HG03520 (cell line): ENCODE measurements around the gene TNFSF13.

Experiments used
- ATAC-seq: cut with Tn5 transposase; IDR thresholded peaks from one replicate; pipeline ENCODE4 v1.9.1; 2021; ENCODE audit warnings: mild to moderate bottlenecking, moderate library complexity; ENCODE audit not compliant: unreplicated experiment

TNFSF13 gene

DNA sequence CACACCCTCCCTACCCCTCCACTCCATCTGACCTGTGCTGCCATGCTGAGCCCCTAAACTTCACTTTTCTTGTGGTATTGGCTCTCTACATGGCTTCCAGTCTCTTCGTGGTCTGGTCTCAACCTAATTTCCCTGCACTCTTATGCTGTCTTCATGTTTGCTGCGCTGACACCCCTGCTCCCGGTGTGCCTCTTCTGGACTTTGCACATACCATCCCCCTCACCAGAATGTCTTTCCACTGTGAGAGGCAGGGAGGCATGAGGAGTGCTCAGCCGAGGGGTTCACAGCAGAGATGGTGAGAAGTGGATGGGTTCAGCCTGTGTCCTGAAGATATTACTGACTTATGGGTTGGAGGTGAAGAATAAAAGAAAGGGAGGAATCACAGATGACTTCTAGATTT is 7.2 kb upstream of the TNFSF13 start:
- no peak for ATAC-seq

DNA sequence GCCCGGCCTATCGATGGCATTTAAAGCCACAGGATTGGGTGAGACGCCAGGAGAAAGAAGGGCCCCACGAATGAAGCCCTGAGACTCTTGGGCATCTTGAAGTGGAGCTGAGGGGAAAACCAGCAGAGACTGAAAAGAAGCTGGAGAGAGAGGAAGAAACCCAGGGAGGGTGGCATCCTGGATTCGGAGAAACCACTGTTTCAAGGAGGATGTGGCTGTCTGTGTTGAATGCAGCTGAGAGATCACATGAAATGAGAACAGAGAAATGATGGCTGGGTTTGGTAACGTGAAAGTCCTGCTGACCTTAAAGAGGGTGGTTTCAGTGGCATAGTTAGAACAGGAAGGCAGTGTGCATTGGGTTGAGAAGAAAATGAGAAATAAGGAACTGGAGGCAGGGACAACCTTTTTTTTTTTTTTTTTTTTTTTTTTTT is 5.9 kb upstream of the TNFSF13 start:
- no peak for ATAC-seq

DNA sequence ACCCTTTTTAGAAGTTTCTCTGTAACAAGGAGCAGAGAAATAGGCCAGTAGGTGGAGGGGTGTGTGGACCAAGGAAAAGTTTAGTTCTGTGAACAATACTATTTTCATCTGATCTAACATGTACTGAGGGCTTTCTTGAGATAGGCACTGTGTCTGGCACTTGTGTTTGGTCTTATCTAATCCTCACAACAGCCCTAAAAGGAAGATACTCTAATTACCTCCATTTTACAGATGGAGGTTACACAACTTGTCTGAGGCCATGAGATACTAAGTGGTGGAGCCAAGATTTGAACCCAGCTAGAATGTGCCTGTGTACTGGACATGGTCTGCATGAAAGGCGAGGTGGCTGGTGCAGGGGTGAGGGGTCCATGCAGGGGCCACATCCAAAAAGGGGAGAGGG is 5.2 kb upstream of the TNFSF13 start:
- no peak for ATAC-seq

- no peak for ATAC-seq
Measured at GRCh38 chr17:7555320-7555948, 3.1 kb upstream of the TNFSF13 start.

DNA sequence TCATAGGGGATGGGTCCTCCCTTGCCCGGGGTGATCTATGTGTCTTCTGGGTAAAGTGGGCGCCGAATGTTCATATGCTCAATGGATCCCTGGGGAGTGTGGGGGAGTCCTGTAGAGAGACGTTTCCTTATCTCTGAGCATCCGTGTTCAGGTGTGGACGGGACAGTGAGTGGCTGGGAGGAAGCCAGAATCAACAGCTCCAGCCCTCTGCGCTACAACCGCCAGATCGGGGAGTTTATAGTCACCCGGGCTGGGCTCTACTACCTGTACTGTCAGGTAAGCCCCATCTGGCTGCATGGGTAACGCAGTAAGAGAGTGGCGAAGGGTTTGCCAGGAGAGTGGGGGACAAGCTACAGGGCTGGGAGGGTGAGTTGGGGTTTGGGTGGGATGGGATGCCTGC is 1.9 kb upstream of the TNFSF13 start:
- no peak for ATAC-seq

DNA sequence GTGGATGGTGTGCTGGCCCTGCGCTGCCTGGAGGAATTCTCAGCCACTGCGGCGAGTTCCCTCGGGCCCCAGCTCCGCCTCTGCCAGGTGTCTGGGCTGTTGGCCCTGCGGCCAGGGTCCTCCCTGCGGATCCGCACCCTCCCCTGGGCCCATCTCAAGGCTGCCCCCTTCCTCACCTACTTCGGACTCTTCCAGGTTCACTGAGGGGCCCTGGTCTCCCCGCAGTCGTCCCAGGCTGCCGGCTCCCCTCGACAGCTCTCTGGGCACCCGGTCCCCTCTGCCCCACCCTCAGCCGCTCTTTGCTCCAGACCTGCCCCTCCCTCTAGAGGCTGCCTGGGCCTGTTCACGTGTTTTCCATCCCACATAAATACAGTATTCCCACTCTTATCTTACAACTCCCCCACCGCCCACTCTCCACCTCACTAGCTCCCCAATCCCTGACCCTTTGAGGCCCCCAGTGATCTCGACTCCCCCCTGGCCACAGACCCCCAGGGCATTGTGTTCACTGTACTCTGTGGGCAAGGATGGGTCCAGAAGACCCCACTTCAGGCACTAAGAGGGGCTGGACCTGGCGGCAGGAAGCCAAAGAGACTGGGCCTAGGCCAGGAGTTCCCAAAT is 1.3 kb upstream of the TNFSF13 start:
- no peak for ATAC-seq

DNA sequence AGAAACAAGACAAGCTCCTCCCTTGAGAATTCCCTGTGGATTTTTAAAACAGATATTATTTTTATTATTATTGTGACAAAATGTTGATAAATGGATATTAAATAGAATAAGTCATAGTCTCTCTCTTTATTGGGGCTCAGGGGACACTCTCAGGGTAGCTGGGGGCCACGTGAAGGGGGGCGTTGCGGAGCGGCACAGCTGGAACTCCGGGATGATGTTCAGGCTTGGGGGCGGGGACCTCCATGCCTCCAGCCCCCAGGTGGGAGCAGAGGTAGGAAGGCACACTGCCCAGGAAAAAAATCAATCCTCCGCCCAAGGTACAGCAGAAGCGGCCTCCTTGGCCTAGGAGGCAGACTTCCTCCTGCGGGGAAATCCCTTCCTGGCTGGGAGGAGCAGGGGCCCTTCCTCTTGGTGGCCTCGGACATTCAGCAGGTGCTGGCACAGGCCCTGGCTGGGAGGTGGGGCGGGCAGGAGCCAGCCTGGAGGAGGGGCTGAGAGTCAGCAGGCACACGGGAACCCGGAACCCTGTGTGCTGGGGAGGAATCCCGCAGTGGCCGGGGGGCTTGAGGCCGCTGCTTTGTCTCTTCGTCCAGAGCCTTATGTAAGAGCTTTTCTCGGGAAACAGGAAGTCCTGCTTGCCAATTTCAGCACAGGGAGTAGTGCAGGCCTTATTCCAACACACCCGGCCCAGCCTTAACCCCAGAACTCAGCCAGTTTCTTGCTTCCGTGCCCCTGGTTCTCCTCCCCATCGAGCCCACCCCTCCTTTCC is 591 bp upstream of the TNFSF13 start:
- ATAC-seq = no peak

DNA sequence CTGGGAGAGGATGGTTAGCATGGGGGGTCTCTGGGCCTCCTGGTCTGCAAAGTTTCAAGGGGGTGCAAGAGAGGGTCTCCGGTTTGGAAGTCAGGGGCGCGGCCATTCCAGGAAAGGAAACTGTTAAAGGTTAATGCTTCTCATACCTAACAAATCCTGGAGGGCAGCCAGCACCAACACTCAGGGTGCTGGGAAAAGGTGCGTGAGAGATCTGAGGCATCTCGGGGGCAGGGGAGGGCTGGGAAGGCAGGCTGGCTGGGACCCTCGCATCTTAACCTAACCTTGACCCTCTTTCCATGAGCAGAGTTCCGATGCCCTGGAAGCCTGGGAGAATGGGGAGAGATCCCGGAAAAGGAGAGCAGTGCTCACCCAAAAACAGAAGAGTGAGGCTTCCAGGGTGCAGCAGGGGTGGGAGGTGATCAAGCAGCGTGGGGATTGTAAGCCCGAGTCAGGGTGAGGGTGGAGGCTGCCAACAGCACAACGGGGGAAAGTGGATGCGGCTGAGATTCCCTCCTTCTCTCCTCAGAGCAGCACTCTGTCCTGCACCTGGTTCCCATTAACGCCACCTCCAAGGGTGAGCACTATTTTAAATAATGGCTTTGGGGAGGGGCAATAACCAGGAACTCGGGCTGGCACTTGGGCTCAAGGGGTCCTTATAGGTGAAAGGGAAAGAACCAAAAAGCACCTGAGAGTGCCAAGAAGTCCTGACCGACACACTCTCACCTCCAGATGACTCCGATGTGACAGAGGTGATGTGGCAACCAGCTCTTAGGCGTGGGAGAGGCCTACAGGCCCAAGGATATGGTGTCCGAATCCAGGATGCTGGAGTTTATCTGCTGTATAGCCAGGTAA is 996 bp downstream of the TNFSF13 start:
- ATAC-seq = no peak

DNA sequence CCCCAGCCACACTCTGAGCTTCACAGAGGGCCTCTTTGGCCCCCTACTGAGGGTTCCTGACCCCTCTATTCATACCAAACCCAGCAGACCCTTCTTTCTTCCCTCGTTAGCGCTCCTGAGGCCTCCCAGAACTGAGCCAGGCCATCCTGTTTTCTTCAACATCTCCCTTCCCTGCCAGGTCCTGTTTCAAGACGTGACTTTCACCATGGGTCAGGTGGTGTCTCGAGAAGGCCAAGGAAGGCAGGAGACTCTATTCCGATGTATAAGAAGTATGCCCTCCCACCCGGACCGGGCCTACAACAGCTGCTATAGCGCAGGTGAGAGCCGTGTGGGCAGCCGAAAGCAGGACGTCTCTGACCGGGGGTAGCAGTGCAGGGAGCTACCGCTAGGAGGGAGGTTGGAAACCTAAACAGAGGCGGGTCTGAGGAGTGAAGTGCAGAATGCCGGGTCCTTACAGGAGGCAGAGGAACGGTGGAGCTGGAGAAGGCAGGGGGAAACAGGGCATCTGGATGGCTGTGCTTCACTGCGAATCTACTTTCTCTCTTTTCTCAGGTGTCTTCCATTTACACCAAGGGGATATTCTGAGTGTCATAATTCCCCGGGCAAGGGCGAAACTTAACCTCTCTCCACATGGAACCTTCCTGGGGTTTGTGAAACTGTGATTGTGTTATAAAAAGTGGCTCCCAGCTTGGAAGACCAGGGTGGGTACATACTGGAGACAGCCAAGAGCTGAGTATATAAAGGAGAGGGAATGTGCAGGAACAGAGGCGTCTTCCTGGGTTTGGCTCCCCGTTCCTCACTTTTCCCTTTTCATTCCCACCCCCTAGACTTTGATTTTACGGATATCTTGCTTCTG is 1.9 kb downstream of the TNFSF13 start:
- ATAC-seq = no peak

DNA sequence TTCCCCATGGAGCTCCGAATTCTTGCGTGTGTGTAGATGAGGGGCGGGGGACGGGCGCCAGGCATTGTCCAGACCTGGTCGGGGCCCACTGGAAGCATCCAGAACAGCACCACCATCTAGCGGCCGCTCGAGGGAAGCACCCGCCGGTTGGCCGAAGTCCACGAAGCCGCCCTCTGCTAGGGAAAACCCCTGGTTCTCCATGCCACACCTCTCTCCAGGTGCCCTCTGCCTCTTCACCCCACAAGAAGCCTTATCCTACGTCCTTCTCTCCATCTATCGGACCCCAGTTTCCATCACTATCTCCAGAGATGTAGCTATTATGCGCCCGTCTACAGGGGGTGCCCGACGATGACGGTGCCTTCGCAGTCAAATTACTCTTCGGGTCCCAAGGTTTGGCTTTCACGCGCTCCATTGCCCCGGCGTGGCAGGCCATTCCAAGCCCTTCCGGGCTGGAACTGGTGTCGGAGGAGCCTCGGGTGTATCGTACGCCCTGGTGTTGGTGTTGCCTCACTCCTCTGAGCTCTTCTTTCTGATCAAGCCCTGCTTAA is 2.6 kb downstream of the TNFSF13 start:
- ATAC-seq = no peak

GRCh38 chr17:7561589-7562207 is 3.1 kb downstream of the TNFSF13 start, which contains the start of gene SENP3:
Gene SENP3, plus strand, starts transcription at chr17:7561919. Its CDS starts 1,158 bp downstream, at chr17:7563077.
- peak; percentile 41 for ATAC-seq

GRCh38 chr17:7562208-7562605 is 3.7 kb downstream of the TNFSF13 start:
- ATAC-seq = peak; percentile 3

DNA sequence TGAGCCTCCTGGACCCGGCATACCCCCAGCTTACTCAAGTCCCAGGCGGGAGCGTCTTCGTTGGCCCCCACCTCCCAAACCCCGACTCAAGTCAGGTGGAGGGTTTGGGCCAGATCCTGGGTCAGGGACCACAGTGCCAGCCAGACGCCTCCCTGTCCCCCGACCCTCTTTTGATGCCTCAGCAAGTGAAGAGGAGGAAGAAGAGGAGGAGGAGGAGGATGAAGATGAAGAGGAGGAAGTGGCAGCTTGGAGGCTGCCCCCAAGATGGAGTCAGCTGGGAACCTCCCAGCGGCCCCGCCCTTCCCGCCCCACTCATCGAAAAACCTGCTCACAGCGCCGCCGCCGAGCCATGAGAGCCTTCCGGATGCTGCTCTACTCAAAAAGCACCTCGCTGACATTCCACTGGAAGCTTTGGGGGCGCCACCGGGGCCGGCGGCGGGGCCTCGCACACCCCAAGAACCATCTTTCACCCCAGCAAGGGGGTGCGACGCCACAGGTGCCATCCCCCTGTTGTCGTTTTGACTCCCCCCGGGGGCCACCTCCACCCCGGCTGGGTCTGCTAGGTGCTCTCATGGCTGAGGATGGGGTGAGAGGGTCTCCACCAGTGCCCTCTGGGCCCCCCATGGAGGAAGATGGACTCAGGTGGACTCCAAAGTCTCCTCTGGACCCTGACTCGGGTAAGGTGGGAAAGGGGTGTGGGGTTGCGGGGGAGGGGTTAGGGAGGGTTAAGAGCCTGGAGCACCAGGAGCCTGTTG is 4.7 kb downstream of the TNFSF13 start:
- no peak for ATAC-seq

DNA sequence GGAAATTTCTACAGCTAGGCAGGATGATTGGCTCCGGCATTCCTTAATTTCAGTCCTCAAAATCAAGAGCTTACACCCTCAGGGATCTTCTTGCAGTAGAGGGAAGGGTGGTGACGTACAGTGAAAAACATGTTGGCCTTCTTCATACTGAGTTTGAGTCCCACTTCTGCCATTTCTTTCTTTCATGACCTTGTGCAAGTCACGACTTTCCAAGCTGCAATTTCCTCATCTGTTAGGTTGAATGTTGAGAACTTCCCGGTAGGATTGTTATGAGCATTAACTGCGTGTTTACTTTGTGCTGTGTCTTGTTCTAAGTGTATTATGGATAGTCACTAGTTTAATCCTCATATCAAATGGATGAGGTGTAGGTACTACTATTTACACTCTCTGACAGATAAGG is 11.0 kb downstream of the TNFSF13 start:
- no peak for ATAC-seq

- no peak for ATAC-seq
Measured at GRCh38 chr17:7570351-7570750, 11.8 kb downstream of the TNFSF13 start.

GRCh38 chr17:7572338-7572587 is 13.7 kb downstream of the TNFSF13 start:
- no peak for ATAC-seq

GRCh38 chr17:7572588-7573323 is 14.2 kb downstream of the TNFSF13 start:
- ATAC-seq = peak; percentile 88

DNA sequence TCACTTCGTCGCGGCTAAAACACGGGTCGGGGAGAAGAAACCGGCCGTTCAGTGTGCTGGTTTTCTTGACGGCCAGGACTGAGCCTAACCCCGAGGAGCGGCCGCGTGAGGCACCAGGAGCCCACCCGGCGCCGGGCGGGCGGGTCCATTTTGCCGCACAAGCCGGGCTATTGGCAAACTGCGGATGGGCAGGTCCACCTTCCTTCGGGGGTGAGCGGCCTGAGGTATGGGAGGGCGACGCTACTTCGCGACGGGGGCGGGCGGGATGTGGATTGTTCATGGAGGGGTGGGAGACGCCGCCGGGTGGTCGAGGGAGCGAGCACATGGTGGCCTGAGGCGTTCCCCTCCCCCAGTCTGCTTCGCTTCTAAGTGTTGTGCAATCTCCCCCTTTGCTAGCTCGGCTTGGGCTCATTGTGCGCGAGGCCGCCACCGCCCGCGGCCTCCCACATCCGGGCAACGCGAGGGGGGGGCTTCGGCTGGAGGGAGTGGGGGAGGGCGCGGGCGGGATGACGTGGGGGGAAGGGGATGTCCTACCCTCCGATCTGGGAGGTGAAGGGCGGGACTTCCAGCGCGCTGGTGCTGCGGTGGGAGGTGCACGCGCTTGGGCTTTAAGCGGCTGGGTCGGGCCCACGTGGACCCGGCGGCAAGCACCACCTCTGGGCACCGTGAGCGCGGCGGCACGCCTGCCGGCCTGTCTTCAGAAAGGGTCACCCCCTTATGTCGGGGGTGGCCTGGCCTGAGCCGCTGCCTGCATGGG is 15.0 kb downstream of the TNFSF13 start:
- ATAC-seq = no peak
